Myocyte (in vitro differentiated cells): ENCODE measurements around the gene CIDEA. TPM values are rescaled to one million over a fixed set of nuclear protein-coding genes. Genes with fewer than 3 reads are reported as not detected.
"Not testable (repeated sequence)": the region's sequence is repeated elsewhere in the genome, so short reads cannot be mapped to it uniquely, and the experiment has no call there.

ENCODE experiments used
- DNase-seq: peaks from one replicate; pipeline ENCODE4 v3.0.0-alpha.2; 2012; ENCODE audit warnings: low read depth
- total RNA-seq: library from RNA; depleted of rRNA; stranded (reverse); fragments of >200 nt; gene quantifications from 2 replicates; pipeline ENCODE4 v1.2.3, GENCODE V29; 2014

Gene CIDEA
- total RNA-seq, 1 donor from 2014 or later, result not detected

GRCh38 chr18:12238826-12239225, 15.3 kb upstream of the CIDEA start:
- no peak for DNase-seq

GRCh38 chr18:12239431-12239830, 14.7 kb upstream of the CIDEA start:
- DNase-seq, result no peak

GRCh38 chr18:12242658-12243260, 11.4 kb upstream of the CIDEA start:
- no peak for DNase-seq

GRCh38 chr18:12243272-12243671, 10.9 kb upstream of the CIDEA start:
- not testable (repeated sequence) for DNase-seq

GRCh38 chr18:12245793-12246135, 8.4 kb upstream of the CIDEA start:
- no peak for DNase-seq

GRCh38 chr18:12246849-12247808, 7.0 kb upstream of the CIDEA start:
- no peak for DNase-seq

- no peak for DNase-seq
Measured at GRCh38 chr18:12247946-12248345, 6.2 kb upstream of the CIDEA start.

- no peak for DNase-seq
Measured at GRCh38 chr18:12248926-12249720, 5.0 kb upstream of the CIDEA start.

GRCh38 chr18:12251311-12251710, 2.9 kb upstream of the CIDEA start:
- no peak for DNase-seq

GRCh38 chr18:12252061-12252460, 2.1 kb upstream of the CIDEA start:
- no peak for DNase-seq

- DNase-seq, result no peak
Measured at GRCh38 chr18:12253027-12253426, 1.1 kb upstream of the CIDEA start.

- DNase-seq, result no peak
Measured at GRCh38 chr18:12253663-12254135, 462 bp upstream of the CIDEA start.

- DNase-seq, result no peak
Measured at GRCh38 chr18:12254820-12255511, 805 bp downstream of the CIDEA start.

- no peak for DNase-seq
Measured at GRCh38 chr18:12255626-12256026, 1.5 kb downstream of the CIDEA start.

- DNase-seq, result no peak
Measured at GRCh38 chr18:12256951-12257350, 2.8 kb downstream of the CIDEA start.

GRCh38 chr18:12257996-12258718, 4.0 kb downstream of the CIDEA start:
- no peak for DNase-seq

- DNase-seq, result no peak
Measured at GRCh38 chr18:12258719-12259705, 4.9 kb downstream of the CIDEA start.

GRCh38 chr18:12262748-12263147, 8.6 kb downstream of the CIDEA start:
- DNase-seq, result no peak

GRCh38 chr18:12264864-12265263, 10.7 kb downstream of the CIDEA start:
- no peak for DNase-seq
